ENCODE data around the gene FBXL16.

The FBXL16 gene

GRCh38 chr16:643050-643368, 62.6 kb downstream of the FBXL16 start:
- TF ChIP-seq FOXM1 (IDR thresholded peaks at IDR 0.05; ENCODE audit: borderline replicate concordance, low read depth): no peak
- TF ChIP-seq TAF1 (IDR thresholded peaks at IDR 0.05; ENCODE audit: low read depth): no peak
- TF ChIP-seq ZBTB7A (IDR thresholded peaks at IDR 0.05; ENCODE audit: low read depth): no peak
- TF ChIP-seq TEAD4 (IDR thresholded peaks at IDR 0.05): no peak

Data from Ishikawa (cell line).